Measurements from ENCODE around the gene IRX3.

The IRX3 gene

DNA sequence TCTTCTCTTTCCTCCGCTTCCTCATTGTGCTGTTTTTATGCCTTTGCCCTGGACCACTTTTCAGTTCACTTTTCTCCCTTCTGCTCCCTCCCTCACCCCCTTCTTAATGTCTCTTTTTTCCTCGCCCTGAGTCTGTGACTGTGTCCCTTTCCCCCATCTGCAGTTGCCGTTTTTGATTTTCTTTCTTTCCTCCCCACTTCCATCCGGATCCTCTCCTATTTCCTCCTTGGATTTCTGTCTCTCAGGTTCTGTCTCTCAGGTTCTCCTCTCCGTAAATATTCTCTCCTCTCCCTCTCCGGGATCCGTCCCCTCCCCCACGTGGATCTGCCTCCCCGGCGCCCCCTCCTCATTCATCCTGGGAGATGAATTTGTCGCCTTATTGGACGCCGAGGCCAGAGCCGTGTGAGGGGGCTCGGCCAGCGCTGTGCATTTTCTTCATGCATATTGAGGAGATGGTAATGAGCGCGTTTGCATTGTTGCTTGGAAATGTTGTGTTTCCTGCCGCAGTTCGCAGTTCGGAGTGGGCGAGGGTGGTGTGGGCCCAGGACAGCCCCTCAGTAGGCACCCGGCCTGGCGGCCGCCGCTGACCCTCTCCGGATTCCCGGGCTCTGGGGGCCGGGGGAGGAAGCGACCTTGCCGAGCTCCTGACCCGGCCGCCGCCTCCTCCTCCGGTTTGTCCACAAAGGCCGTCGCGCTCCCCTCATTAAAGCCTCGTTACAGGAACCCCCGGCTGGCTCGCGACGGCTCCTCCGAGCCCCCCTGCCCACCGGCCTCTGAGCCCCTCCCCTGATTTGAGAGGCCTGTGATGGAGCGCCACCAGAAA lies 4.5 kb upstream of the IRX3 start:
- Histone ChIP-seq H2AK5ac (ENCODE audit: low read length, severe bottlenecking) (no peak overlapping the region), H2BK15ac (ENCODE audit: low read depth, poor library complexity, severe bottlenecking) (no peak overlapping the region), H3K4me3 (ENCODE audit: insufficient read depth in 1 of 2, low read depth in 1 of 2, low read length in 2 of 2) (no peak overlapping the region), H2BK12ac (ENCODE audit: low read length in 2 of 2) (no peak overlapping the region), H3K27me3 (ENCODE audit: control insufficient read depth in 1 of 2, insufficient read depth in 1 of 2, low read length in 2 of 2) (peaks cover 0 to 43% of the 10 kb centered on the region in 2 experiments), H3K18ac (ENCODE audit: low read depth in 1 of 2, low read length in 2 of 2) (no peak overlapping the region), H3K36me3 (ENCODE audit: control insufficient read depth in 1 of 2, insufficient read depth in 2 of 2, low read depth in 1 of 2, low read length in 2 of 2) (no peaks in the 10 kb centered on the region), H3K23ac (ENCODE audit: low read length in 2 of 2) (no peak overlapping the region), H2AFZ (ENCODE audit: low read depth, low read length) (no peak overlapping the region), H4K8ac (ENCODE audit: low read length) (no peak overlapping the region), H2BK5ac (ENCODE audit: low read depth, low read length, poor library complexity, severe bottlenecking) (no peak overlapping the region), H3K14ac (ENCODE audit: low read length in 2 of 2) (no peak overlapping the region), H3K9me3 (ENCODE audit: control insufficient read depth, low read length) (no peaks in the 10 kb centered on the region), H3K27ac (ENCODE audit: low read length, poor library complexity, severe bottlenecking) (no peak overlapping the region), H3K79me1 (replicated peaks; ENCODE audit: low read length, poor library complexity, severe bottlenecking) (no peaks in the 10 kb centered on the region), H4K91ac (ENCODE audit: low read length) (no peak overlapping the region), H3K4ac (ENCODE audit: low read depth in 1 of 2, low read length in 2 of 2) (no peak overlapping the region), H3K4me1 (ENCODE audit: control insufficient read depth, insufficient read depth, low read depth, low read length) (peaks cover 20% of the 10 kb centered on the region), H3K9ac (ENCODE audit: low read length) (no peak overlapping the region), H3K4me2 (ENCODE audit: low read length, poor library complexity, severe bottlenecking) (no peak overlapping the region), H2BK120ac (ENCODE audit: low read depth, low read length) (no peak overlapping the region)
- DNase-seq = no peak
- WGBS = 3% methylated on average over 46 of the region's 46 CpGs

- Histone ChIP-seq H3K4me1 (ENCODE audit: control insufficient read depth, insufficient read depth, low read depth, low read length) (peaks cover 25% of the 10 kb centered on the region), H3K27me3 (ENCODE audit: control insufficient read depth in 1 of 2, insufficient read depth in 1 of 2, low read length in 2 of 2) (peaks cover 0 to 43% of the 10 kb centered on the region in 2 experiments), H4K91ac (ENCODE audit: low read length) (no peak overlapping the region), H2BK12ac (ENCODE audit: low read length in 2 of 2) (no peak overlapping the region), H3K9me3 (ENCODE audit: control insufficient read depth, low read length) (no peaks in the 10 kb centered on the region), H3K18ac (ENCODE audit: low read depth in 1 of 2, low read length in 2 of 2) (no peak overlapping the region), H3K36me3 (ENCODE audit: control insufficient read depth in 1 of 2, insufficient read depth in 2 of 2, low read depth in 1 of 2, low read length in 2 of 2) (no peaks in the 10 kb centered on the region), H3K4ac (ENCODE audit: low read depth in 1 of 2, low read length in 2 of 2) (no peak overlapping the region), H3K27ac (ENCODE audit: low read length, poor library complexity, severe bottlenecking) (no peak overlapping the region), H3K4me3 (ENCODE audit: insufficient read depth in 1 of 2, low read depth in 1 of 2, low read length in 2 of 2) (no peak overlapping the region), H3K14ac (ENCODE audit: low read length in 2 of 2) (no peak overlapping the region), H2AK5ac (ENCODE audit: low read length, severe bottlenecking) (no peak overlapping the region), H2BK5ac (ENCODE audit: low read depth, low read length, poor library complexity, severe bottlenecking) (no peak overlapping the region), H3K9ac (ENCODE audit: low read length) (no peak overlapping the region), H2BK120ac (ENCODE audit: low read depth, low read length) (no peak overlapping the region), H3K23ac (ENCODE audit: low read length in 2 of 2) (no peak overlapping the region), H2BK15ac (ENCODE audit: low read depth, poor library complexity, severe bottlenecking) (no peak overlapping the region), H3K79me1 (replicated peaks; ENCODE audit: low read length, poor library complexity, severe bottlenecking) (no peaks in the 10 kb centered on the region), H2AFZ (ENCODE audit: low read depth, low read length) (no peak overlapping the region), H3K4me2 (ENCODE audit: low read length, poor library complexity, severe bottlenecking) (peak overlapping the region; percentile 57), H4K8ac (ENCODE audit: low read length) (no peak overlapping the region)
- 2% methylated on average over 59 of the region's 62 CpGs for WGBS
- no peak for DNase-seq
These were observed 3.6 kb upstream of the IRX3 start for GRCh38 chr16:54289945-54290832.

- no peak overlapping the region for H3K23ac ChIP-seq (ENCODE audit: low read length in 2 of 2)
- H2BK15ac ChIP-seq (ENCODE audit: low read depth, poor library complexity, severe bottlenecking) = no peak overlapping the region
- no peaks in the 10 kb centered on the region for H3K9me3 ChIP-seq (ENCODE audit: control insufficient read depth, low read length)
- no peak overlapping the region for H2BK5ac ChIP-seq (ENCODE audit: low read depth, low read length, poor library complexity, severe bottlenecking)
- H4K8ac ChIP-seq (ENCODE audit: low read length) = no peak overlapping the region
- H3K9ac ChIP-seq (ENCODE audit: low read length) = no peak overlapping the region
- peaks cover 0 to 43% of the 10 kb centered on the region in 2 experiments for H3K27me3 ChIP-seq (ENCODE audit: control insufficient read depth in 1 of 2, insufficient read depth in 1 of 2, low read length in 2 of 2)
- H3K4me2 ChIP-seq (ENCODE audit: low read length, poor library complexity, severe bottlenecking) = peak overlapping the region; percentile 5
- H2AFZ ChIP-seq (ENCODE audit: low read depth, low read length) = no peak overlapping the region
- H4K91ac ChIP-seq (ENCODE audit: low read length) = no peak overlapping the region
- H3K36me3 ChIP-seq (ENCODE audit: control insufficient read depth in 1 of 2, insufficient read depth in 2 of 2, low read depth in 1 of 2, low read length in 2 of 2) = no peaks in the 10 kb centered on the region
- no peaks in the 10 kb centered on the region for H3K79me1 ChIP-seq (replicated peaks; ENCODE audit: low read length, poor library complexity, severe bottlenecking)
- H3K27ac ChIP-seq (ENCODE audit: low read length, poor library complexity, severe bottlenecking) = no peak overlapping the region
- no peak overlapping the region for H3K14ac ChIP-seq (ENCODE audit: low read length in 2 of 2)
- peak overlapping the region in 1 of 2 experiments; percentile 11 for H3K4me3 ChIP-seq (ENCODE audit: insufficient read depth in 1 of 2, low read depth in 1 of 2, low read length in 2 of 2)
- H3K4me1 ChIP-seq (ENCODE audit: control insufficient read depth, insufficient read depth, low read depth, low read length) = peaks cover 32% of the 10 kb centered on the region
- no peak overlapping the region for H3K18ac ChIP-seq (ENCODE audit: low read depth in 1 of 2, low read length in 2 of 2)
- no peak overlapping the region for H2AK5ac ChIP-seq (ENCODE audit: low read length, severe bottlenecking)
- no peak for DNase-seq
- H2BK120ac ChIP-seq (ENCODE audit: low read depth, low read length) = no peak overlapping the region
- WGBS = 3% methylated on average over 41 of the region's 57 CpGs
- no peak overlapping the region for H2BK12ac ChIP-seq (ENCODE audit: low read length in 2 of 2)
- H3K4ac ChIP-seq (ENCODE audit: low read depth in 1 of 2, low read length in 2 of 2) = no peak overlapping the region
These were observed 2.8 kb upstream of the IRX3 start for GRCh38 chr16:54289242-54289944.
